H1 (cell line): ENCODE data around the gene LRRC32.

ENCODE experiments used
- CBX5 ChIP-seq: fragments of 300-800, 300-1000 bp; sonication (generic); IDR thresholded peaks from 2 replicates; pipeline ENCODE4 v1.7.1; 2016; ENCODE audit warnings: antibody characterized with exemption, low read length, low read depth
- CEBPB ChIP-seq: IDR thresholded peaks from 2 replicates; pipeline ENCODE4 v1.6.1; 2012; ENCODE audit warnings: low read depth, low read length
- CHD7 ChIP-seq: fragments of 300-600 bp; sonication (generic); IDR thresholded peaks from 2 replicates; pipeline ENCODE4 v1.7.1; 2012; ENCODE audit warnings: low read length, moderate library complexity, mild to moderate bottlenecking, inconsistent platforms; ENCODE audit not compliant: insufficient replicate concordance
- CTCF ChIP-seq, 3 experiments: IDR thresholded peaks; 1 replicate in 2 of 3; 2 replicates in 1 of 3; pipeline versions ENCODE4 v1.5.1 to v1.6.1; 2011; ENCODE audit warnings: low read length in 3 of 3, mild to moderate bottlenecking in 3 of 3, inconsistent platforms in 2 of 3, low read depth in 1 of 3, moderate library complexity in 1 of 3; ENCODE audit not compliant: insufficient read depth in 1 of 3; ENCODE audit errors: control extremely low read depth in 1 of 3
- EGR1 ChIP-seq: IDR thresholded peaks from 2 replicates; pipeline ENCODE4 v1.6.1; 2011; ENCODE audit warnings: low read depth, low read length, borderline replicate concordance
- POLR2A ChIP-seq, 2 experiments: IDR thresholded peaks; 1 replicate in 1 of 2; 2 replicates in 1 of 2; pipeline ENCODE4 v1.6.1; 2011; ENCODE audit warnings: low read depth in 2 of 2, low read length in 2 of 2, mild to moderate bottlenecking in 2 of 2; ENCODE audit errors: control extremely low read depth in 1 of 2

GRCh38 chr11:76695133-76695532, 24.6 kb upstream of the LRRC32 start:
- TF ChIP-seq EGR1 = no peak
- TF ChIP-seq CTCF (IDR thresholded peaks at IDR 0.05; ENCODE audit: control extremely low read depth in 1 of 3, insufficient read depth in 1 of 3, low read depth in 1 of 3, low read length in 3 of 3) = peak in 2 of 3 experiments; percentile 4 to 14; a peak in 1 of 4 replicates
- no peak for TF ChIP-seq CBX5
- no peak for TF ChIP-seq CEBPB
- no peak for TF ChIP-seq CHD7
- no peak for TF ChIP-seq POLR2A (IDR thresholded peaks at IDR 0.05; ENCODE audit: control extremely low read depth in 1 of 2, low read depth in 2 of 2, low read length in 2 of 2)
